Measurements from ENCODE around the gene CCDC183.

Gene CCDC183

DNA sequence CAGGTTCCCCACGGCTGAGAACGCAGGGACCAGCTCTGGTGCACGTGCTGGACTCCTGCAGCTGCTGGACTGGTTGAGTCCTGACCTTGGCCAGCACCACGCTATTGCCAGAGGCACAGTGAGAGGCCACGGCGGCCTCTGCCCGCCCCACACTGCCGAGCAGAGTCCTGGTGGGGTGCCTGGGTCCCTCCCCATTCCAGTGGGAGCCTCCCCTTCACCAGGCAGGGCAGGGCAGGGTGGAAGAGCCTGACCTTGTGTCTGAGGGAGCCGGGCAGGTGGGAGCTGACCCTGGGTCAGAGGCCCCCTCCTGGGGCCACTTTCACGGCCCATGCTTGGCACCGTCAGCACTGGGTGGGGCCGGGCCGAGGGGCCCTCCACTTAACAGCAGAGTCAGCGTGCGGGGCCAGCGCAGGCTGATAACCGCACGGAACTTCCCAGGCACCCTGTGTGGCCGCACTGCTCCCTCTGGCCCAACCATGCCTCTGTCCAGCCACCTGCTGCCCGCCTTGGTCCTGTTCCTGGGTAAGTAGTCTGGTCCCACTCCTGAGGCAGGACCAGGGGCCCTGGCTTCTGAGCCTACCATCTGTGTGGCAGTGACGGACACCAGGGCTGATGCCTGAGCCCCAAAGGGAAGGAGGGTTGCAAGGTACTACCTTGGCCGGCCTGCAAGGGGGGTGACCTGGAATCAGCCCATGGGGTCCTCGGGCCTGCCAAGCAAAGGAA is 56.0 kb downstream of the CCDC183 start, which contains the start of gene MAMDC4:
Gene MAMDC4, plus strand, starts transcription at position 406 of the 723 bp plus-strand sequence. Its CDS starts 71 bp downstream, at position 477.
- DNase-seq: no peak

GRCh38 chr9:136852664-136853595 is 56.8 kb downstream of the CCDC183 start:
- DNase-seq: no peak

DNA sequence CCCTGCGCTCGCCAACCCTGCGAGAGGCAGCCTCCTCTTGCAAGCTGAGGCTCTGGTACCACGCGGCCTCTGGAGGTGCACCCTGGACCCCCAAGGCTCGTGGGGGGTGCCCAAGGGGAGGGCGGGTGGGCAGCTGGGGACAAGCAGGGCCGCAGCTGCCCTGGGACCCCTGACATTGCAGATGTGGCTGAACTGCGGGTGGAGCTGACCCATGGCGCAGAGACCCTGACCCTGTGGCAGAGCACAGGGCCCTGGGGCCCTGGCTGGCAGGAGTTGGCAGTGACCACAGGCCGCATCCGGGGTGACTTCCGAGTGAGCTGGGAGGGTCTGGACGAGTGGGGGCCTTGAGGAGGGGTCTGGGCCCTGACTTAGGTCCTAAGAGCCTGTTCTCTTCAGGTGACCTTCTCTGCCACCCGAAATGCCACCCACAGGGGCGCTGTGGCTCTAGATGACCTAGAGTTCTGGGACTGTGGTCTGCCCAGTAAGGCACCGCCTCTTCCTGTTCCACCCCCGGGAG is 57.5 kb downstream of the CCDC183 start:
- no peak for DNase-seq

DNA sequence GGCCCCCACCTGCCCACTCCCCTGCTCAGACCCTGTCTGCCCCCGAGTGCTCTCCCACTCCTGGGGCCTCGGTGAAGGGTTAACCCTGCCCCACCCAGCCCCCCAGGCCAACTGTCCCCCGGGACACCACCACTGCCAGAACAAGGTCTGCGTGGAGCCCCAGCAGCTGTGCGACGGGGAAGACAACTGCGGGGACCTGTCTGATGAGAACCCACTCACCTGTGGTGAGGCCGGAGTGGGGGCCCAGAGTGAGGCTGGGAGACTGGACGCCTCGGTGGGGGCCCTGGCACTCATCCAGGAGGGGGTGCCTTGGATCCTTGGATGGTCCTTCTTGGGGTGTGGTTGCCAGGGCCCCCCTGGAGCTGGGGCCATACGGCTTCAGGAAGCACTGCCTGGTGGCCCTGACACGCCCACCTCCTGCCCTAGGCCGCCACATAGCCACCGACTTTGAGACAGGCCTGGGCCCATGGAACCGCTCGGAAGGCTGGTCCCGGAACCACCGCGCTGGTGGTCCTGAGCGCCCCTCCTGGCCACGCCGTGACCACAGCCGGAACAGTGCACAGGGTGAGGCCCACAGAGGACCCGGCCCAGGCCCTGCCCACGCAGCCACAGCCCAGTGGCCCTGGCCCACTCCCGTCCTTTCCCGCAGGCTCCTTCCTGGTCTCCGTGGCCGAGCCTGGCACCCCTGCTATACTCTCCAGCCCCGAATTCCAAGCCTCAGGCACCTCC is 58.1 kb downstream of the CCDC183 start:
- no peak for DNase-seq

DNA sequence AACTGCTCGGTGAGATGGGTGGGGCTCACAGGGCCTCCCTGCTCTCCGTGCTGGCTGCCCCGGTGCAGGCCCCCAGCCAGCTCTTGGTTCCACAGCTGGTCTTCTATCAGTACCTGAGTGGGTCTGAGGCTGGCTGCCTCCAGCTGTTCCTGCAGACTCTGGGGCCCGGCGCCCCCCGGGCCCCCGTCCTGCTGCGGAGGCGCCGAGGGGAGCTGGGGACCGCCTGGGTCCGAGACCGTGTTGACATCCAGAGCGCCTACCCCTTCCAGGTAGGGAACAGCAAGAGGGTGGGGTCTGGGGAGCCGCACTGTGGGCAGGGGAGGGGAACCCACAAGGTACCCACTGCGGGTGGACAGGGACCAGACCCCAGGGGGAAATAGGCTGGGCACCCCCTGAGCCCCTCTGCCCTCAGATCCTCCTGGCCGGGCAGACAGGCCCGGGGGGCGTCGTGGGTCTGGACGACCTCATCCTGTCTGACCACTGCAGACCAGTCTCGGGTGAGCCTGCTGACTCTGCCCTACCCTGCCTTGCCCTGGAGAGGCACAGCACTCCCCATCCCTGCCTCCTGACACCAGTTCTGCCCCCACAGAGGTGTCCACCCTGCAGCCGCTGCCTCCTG is 58.8 kb downstream of the CCDC183 start:
- no peak for DNase-seq

GRCh38 chr9:136855461-136856078 is 59.4 kb downstream of the CCDC183 start:
- no peak for DNase-seq

DNA sequence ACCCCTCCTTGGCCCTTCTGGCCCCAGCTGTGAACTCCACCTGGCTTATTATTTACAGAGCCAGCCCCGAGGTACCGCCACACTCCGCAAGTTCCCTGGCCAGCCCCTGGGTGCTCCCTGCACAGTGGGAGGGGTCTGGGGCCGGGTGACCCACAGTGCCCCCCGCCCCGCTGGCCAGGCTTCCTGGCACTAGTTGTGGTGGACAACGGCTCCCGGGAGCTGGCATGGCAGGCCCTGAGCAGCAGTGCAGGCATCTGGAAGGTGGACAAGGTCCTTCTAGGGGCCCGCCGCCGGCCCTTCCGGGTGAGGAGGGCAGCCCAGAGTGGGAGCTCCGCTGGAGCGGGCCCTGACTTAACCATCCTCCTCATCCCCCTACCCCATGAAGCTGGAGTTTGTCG is 59.9 kb downstream of the CCDC183 start:
- no peak for DNase-seq

DNA sequence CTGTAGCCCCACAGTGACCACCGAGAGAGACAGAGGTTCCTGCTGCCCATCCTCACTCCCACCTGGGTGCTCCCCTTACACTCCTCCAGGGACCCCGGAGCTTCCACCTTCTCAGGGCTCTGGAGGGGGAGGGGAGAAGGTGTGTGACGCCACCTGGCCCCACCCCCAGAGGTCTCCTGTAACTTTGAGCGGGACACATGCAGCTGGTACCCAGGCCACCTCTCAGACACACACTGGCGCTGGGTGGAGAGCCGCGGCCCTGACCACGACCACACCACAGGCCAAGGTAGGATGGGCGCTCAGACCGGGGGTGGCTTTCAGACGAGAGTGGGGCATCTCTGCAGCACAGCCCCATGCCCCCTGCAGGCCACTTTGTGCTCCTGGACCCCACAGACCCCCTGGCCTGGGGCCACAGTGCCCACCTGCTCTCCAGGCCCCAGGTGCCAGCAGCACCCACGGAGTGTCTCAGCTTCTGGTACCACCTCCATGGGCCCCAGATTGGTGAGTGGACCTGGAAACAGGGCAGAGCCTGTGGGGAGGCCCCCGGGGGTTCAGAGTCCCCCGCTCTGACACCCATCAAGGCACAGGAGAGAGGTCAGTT is 60.5 kb downstream of the CCDC183 start:
- DNase-seq: no peak

DNA sequence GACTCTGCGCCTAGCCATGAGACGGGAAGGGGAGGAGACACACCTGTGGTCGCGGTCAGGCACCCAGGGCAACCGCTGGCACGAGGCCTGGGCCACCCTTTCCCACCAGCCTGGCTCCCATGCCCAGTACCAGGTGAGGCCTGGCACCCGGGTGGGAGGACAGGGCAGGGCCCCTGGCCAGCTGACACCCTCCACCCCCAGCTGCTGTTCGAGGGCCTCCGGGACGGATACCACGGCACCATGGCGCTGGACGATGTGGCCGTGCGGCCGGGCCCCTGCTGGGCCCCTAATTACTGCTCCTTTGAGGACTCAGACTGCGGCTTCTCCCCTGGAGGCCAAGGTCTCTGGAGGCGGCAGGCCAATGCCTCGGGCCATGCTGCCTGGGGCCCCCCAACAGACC is 61.0 kb downstream of the CCDC183 start:
- DNase-seq: no peak

Measured in stimulated activated CD4-positive, alpha-beta T cell treated with anti-CD3 and anti-CD28 coated beads, Interleukin-12 subunit alpha, Interleukin-12 subunit beta, amount 100 ng/mL, for 4 hours (primary cell).